ENCODE data around the gene DCXR. TPM values are rescaled to one million over a fixed set of nuclear protein-coding genes. Genes with fewer than 3 reads are reported as not detected.

The DCXR gene
- total and polyA plus RNA-seq, 2 donors (not counting 1 experiment from before 2014, with no cell fraction given), result 63.9 to 143 TPM

GRCh38 chr17:82081546-82081945, 44.0 kb upstream of the DCXR start:
- Mint-ChIP-seq H3K4me3 (no peak overlapping the region), H3K27me3 (no peaks in the 10 kb centered on the region), H3K4me1 (no peaks in the 10 kb centered on the region), H3K27ac (no peak overlapping the region), H3K9me3 (ENCODE audit: insufficient read depth) (no peaks in the 10 kb centered on the region)
- POLR2A ChIA-PET, result interaction anchor here (0.5 kb wide), 1 partner anchor 10 kb away, joined by 9 read pairs; no protein-coding TSS in a partner anchor
- CTCF ChIA-PET, result no interaction called here
- DNase-seq (no peak), ATAC-seq (ENCODE audit: low read depth) (no peak)
- no peaks in the 10 kb centered on the region for H3K79me2 ChIP-seq (ENCODE audit: control insufficient read depth, insufficient read depth, low read length)
- H2AFZ ChIP-seq (ENCODE audit: insufficient read depth, low read depth, low read length, poor library complexity, severe bottlenecking), result no peak overlapping the region
- H3K9ac ChIP-seq (ENCODE audit: low read length), result no peak overlapping the region
- intact Hi-C loops (cut with micrococcal nuclease), result no loop called here
- H3K4me1 ChIP-seq (ENCODE audit: control insufficient read depth in 2 of 2, insufficient read depth in 2 of 2, low read length in 2 of 2), result no peaks in the 10 kb centered on the region
- H3K4me2 ChIP-seq (replicated peaks; ENCODE audit: low read depth, low read length, poor library complexity, severe bottlenecking), result no peak overlapping the region
- H4K20me1 ChIP-seq (ENCODE audit: control insufficient read depth, insufficient read depth, low read length, poor library complexity, severe bottlenecking), result no peaks in the 10 kb centered on the region
- H3K27ac ChIP-seq (ENCODE audit: low read length in 2 of 2), result no peak overlapping the region
- TF ChIP-seq CTCF (IDR thresholded peaks at IDR 0.05) (no peak), EZH2 (IDR thresholded peaks at IDR 0.05; ENCODE audit: borderline replicate concordance, insufficient read depth, low read depth, low read length, poor library complexity, severe bottlenecking) (no peak)
- H3K4me3 ChIP-seq (ENCODE audit: control extremely low read depth in 1 of 5, extremely low read depth in 1 of 5, insufficient read depth in 1 of 5, low read depth in 2 of 5, low read length in 4 of 5), result no peak overlapping the region
- no peaks in the 10 kb centered on the region for H3K9me3 ChIP-seq (ENCODE audit: control extremely low read depth in 1 of 3, control insufficient read depth in 2 of 3, insufficient read depth in 1 of 3, low read length in 2 of 3)
- H3K36me3 ChIP-seq (replicated peaks in 1 of 2; ENCODE audit: control extremely low read depth in 1 of 2, control insufficient read depth in 1 of 2, extremely low read depth in 1 of 2, insufficient read depth in 2 of 2, low read length in 1 of 2), result peaks cover 0 to 46% of the 10 kb centered on the region in 2 experiments
- no peaks in the 10 kb centered on the region for H3K27me3 ChIP-seq (replicated peaks in 1 of 4; ENCODE audit: control extremely low read depth in 1 of 4, control insufficient read depth in 3 of 4, insufficient read depth in 4 of 4, low read length in 3 of 4)
- WGBS (ENCODE audit: insufficient coverage), result 95% methylated on average over 16 of the region's 20 CpGs

DNA sequence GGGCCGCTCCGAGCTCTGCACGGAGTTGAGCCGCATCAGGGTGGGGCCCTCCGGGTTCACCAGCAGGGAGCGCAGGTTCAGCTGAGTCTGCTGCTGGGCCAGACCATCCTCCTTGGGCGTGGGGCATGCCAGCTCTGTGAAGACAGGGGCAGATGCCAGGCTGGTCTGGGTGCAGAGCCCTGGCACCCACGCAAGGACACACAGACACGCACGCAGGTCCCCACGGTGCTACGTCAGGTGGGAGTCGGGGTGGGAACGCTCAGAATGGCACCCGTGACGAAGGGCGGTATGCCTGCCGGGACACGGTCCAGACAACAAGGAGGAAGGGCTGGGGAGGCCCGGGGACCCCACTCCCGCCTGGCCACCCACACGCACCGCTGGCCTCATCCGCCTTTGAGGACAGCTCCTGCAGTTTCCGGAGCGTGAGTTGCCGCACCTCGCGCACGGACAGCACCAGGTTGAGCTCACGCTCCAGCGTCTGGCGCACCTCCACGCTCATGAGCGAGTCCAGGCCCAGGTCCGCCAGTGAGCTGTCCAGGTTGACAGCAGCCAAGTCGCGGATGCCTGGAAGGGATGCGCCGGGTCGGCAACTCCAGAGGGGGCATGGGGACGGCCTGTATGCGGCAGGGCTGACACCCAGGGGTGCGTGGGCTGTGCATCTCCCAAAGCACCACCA, 43.4 kb upstream of the DCXR start:
- Histone ChIP-seq H3K4me3 (ENCODE audit: control extremely low read depth in 1 of 5, extremely low read depth in 1 of 5, insufficient read depth in 1 of 5, low read depth in 2 of 5, low read length in 4 of 5) (no peak overlapping the region), H3K27me3 (replicated peaks in 1 of 4; ENCODE audit: control extremely low read depth in 1 of 4, control insufficient read depth in 3 of 4, insufficient read depth in 4 of 4, low read length in 3 of 4) (no peaks in the 10 kb centered on the region), H3K27ac (ENCODE audit: low read length in 2 of 2) (no peak overlapping the region), H4K20me1 (ENCODE audit: control insufficient read depth, insufficient read depth, low read length, poor library complexity, severe bottlenecking) (no peaks in the 10 kb centered on the region), H3K4me2 (replicated peaks; ENCODE audit: low read depth, low read length, poor library complexity, severe bottlenecking) (no peak overlapping the region), H3K4me1 (ENCODE audit: control insufficient read depth in 2 of 2, insufficient read depth in 2 of 2, low read length in 2 of 2) (no peaks in the 10 kb centered on the region), H2AFZ (ENCODE audit: insufficient read depth, low read depth, low read length, poor library complexity, severe bottlenecking) (no peak overlapping the region), H3K79me2 (ENCODE audit: control insufficient read depth, insufficient read depth, low read length) (no peaks in the 10 kb centered on the region), H3K9me3 (ENCODE audit: control extremely low read depth in 1 of 3, control insufficient read depth in 2 of 3, insufficient read depth in 1 of 3, low read length in 2 of 3) (no peaks in the 10 kb centered on the region), H3K9ac (ENCODE audit: low read length) (no peak overlapping the region), H3K36me3 (replicated peaks in 1 of 2; ENCODE audit: control extremely low read depth in 1 of 2, control insufficient read depth in 1 of 2, extremely low read depth in 1 of 2, insufficient read depth in 2 of 2, low read length in 1 of 2) (peaks cover 0 to 40% of the 10 kb centered on the region in 2 experiments)
- no peak overlapping the region for H3K27ac Mint-ChIP-seq
- CTCF ChIA-PET, result no interaction called here
- ATAC-seq (ENCODE audit: low read depth) (no peak), DNase-seq (no peak)
- no peaks in the 10 kb centered on the region for H3K9me3 Mint-ChIP-seq (ENCODE audit: insufficient read depth)
- H3K4me1 Mint-ChIP-seq, result no peaks in the 10 kb centered on the region
- POLR2A ChIA-PET, result interaction anchor here (0.5 kb wide), 1 partner anchor 10 kb away, joined by 9 read pairs; no protein-coding TSS in a partner anchor
- TF ChIP-seq CTCF (IDR thresholded peaks at IDR 0.05) (no peak), EZH2 (IDR thresholded peaks at IDR 0.05; ENCODE audit: borderline replicate concordance, insufficient read depth, low read depth, low read length, poor library complexity, severe bottlenecking) (no peak)
- WGBS (ENCODE audit: insufficient coverage), result 97% methylated on average over 44 of the region's 44 CpGs
- H3K27me3 Mint-ChIP-seq, result no peaks in the 10 kb centered on the region
- intact Hi-C loops (cut with micrococcal nuclease), result no loop called here
- H3K4me3 Mint-ChIP-seq, result no peak overlapping the region

All from B cell (primary cell).